Type B pancreatic cell (in vitro differentiated cells): ENCODE data around the gene CHMP4A. TPM values are rescaled to one million over a fixed set of nuclear protein-coding genes. Genes with fewer than 3 reads are reported as not detected.
"Not testable (repeated sequence)": the region's sequence is repeated elsewhere in the genome, so short reads cannot be mapped to it uniquely, and the experiment has no call there.

Source experiments
- DNase-seq: peaks from one replicate; pipeline ENCODE4 v3.0.0; 2021; ENCODE audit warnings: mixed read lengths; ENCODE audit not compliant: unreplicated experiment; ENCODE audit errors: extremely low spot score
- H3K27ac Mint-ChIP-seq: 2 replicates; pipeline ENCODE4 v1.8.0; 2021; ENCODE audit warnings: mild to moderate bottlenecking, mixed read lengths
- H3K27me3 Mint-ChIP-seq: 2 replicates; pipeline ENCODE4 v1.8.0; 2021; ENCODE audit warnings: mixed read lengths
- H3K36me3 Mint-ChIP-seq: 2 replicates; pipeline ENCODE4 v1.8.0; 2021; ENCODE audit warnings: mixed read lengths
- H3K4me1 Mint-ChIP-seq: one replicate; pipeline ENCODE4 v1.8.0; 2021; ENCODE audit warnings: mixed read lengths; ENCODE audit not compliant: unreplicated experiment
- H3K4me3 Mint-ChIP-seq: 2 replicates; pipeline ENCODE4 v1.8.0; 2021; ENCODE audit warnings: mild to moderate bottlenecking, mixed read lengths
- H3K9me3 Mint-ChIP-seq: 2 replicates; pipeline ENCODE4 v1.8.0; 2021; ENCODE audit warnings: mixed read lengths
- CTCF ChIP-seq: fragments of 200-600 bp; sonication (generic); conservative IDR thresholded peaks from 2 replicates; pipeline ENCODE4 v1.5.0; 2021; ENCODE audit warnings: antibody characterized with exemption, mild to moderate bottlenecking
- total RNA-seq: library from RNA; stranded (reverse); gene quantifications from 2 replicates; pipeline ENCODE4 v1.2.1, GENCODE V29; 2021; ENCODE audit warnings: low replicate concordance

The CHMP4A gene
- total RNA-seq, 1 donor from 2014 or later, result 44.3 TPM

DNA sequence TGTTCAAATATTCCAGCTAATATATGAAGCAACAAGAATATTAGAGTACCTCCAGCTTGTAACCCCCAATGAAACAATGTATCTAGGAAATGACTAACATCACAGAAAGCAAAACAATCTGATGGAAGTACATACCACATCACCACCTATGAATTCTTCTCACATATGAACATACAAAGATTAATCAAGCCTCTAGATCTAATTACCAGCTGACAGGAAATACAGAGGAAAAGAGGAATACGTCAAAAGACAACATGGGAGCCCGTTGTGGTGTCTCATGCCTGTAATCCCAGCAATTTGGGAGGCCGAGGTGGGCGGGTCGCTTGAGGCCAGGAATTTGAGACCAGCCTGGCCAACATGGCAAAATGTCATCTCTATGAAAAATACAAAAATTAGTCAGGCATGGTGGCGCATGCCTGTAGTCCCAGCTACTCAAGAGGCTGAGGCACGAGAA is 11.4 kb upstream of the CHMP4A start:
- Mint-ChIP-seq H3K9me3 (no peaks in the 10 kb centered on the region), H3K36me3 (peaks cover 6% of the 10 kb centered on the region), H3K27ac (no peak overlapping the region), H3K4me1 (peaks cover 6% of the 10 kb centered on the region), H3K27me3 (no peaks in the 10 kb centered on the region), H3K4me3 (no peak overlapping the region)
- DNase-seq, result no peak
- no peak for TF ChIP-seq CTCF

GRCh38 chr14:24222987-24223386 is 9.7 kb upstream of the CHMP4A start:
- DNase-seq, H3K27ac Mint-ChIP-seq, H3K4me3 Mint-ChIP-seq, H3K4me1 Mint-ChIP-seq, H3K27me3 Mint-ChIP-seq, H3K9me3 Mint-ChIP-seq: not testable (repeated sequence)
- H3K36me3 Mint-ChIP-seq, result peaks cover 11% of the 10 kb centered on the region

DNA sequence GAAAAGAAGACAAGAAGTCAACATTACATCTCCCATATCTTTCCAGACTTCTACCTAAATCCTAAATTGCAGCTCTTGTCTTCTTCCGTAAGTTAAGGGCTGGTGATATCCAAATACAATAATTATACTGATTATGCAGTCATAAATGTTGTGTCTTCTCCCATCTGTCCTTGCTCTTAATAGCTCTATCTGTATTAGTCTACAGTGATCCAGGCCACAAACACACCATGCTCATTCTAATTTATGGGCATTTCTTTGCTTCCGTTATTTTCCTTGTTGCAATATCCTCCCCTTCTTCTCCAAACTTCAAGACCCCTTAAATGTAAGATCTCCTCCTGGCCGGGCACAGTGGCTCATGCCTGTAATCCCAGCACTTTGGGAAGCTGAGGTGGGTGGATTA is 6.2 kb upstream of the CHMP4A start:
- H3K9me3 Mint-ChIP-seq, result no peaks in the 10 kb centered on the region
- no peak overlapping the region for H3K27ac Mint-ChIP-seq
- DNase-seq, result no peak
- peaks cover 9% of the 10 kb centered on the region for H3K4me1 Mint-ChIP-seq
- TF ChIP-seq CTCF, result no peak
- H3K27me3 Mint-ChIP-seq, result no peaks in the 10 kb centered on the region
- H3K36me3 Mint-ChIP-seq, result peaks cover 6% of the 10 kb centered on the region
- no peak overlapping the region for H3K4me3 Mint-ChIP-seq

GRCh38 chr14:24219080-24219479 is 5.8 kb upstream of the CHMP4A start:
- no peaks in the 10 kb centered on the region for H3K27me3 Mint-ChIP-seq
- no peak overlapping the region for H3K4me3 Mint-ChIP-seq
- no peak for DNase-seq
- H3K9me3 Mint-ChIP-seq, result no peaks in the 10 kb centered on the region
- H3K4me1 Mint-ChIP-seq, result peaks cover 13% of the 10 kb centered on the region
- no peak for TF ChIP-seq CTCF
- peaks cover 9% of the 10 kb centered on the region for H3K36me3 Mint-ChIP-seq
- no peak overlapping the region for H3K27ac Mint-ChIP-seq

DNA sequence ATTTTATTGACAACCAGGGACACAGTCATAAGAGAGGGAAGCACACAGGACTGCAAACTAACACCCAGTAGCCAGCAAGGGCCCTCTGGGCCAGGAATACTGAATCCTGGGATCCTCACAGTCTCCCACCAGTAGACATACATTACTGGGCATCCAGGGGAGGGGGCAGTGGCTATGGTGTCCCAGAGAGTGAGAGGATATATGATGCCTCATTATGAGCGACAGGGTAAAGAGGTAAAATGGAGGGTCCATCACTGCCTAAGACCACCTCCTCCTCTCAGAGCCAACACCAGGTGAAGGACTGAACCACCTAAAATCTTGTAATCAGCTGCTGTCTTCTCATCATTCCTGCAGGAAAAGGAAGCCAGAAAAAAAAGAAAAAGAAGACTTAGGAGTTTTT is 3.6 kb upstream of the CHMP4A start:
- peaks cover 14% of the 10 kb centered on the region for H3K36me3 Mint-ChIP-seq
- not testable (repeated sequence) for H3K27ac Mint-ChIP-seq, H3K27me3 Mint-ChIP-seq, H3K4me3 Mint-ChIP-seq, H3K9me3 Mint-ChIP-seq, DNase-seq
- peaks cover 22% of the 10 kb centered on the region for H3K4me1 Mint-ChIP-seq

DNA sequence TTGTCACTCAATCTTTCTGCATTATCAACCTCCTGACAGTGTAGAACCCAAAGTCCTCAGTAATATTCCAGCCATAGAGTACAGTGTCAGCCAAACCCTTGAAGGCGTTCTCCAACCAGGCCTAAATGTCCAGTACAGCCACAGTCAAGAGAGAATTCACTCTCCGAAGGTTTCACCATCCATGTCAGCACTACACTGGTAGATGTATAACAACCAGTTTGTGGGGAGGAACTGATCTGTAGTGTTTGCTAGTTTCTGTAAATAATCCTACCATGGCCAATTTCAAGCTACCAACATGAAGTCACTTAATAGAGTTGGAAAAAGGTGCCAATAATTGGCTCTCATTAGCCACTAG is 3.0 kb upstream of the CHMP4A start:
- no peak for DNase-seq
- TF ChIP-seq CTCF, result no peak
- Mint-ChIP-seq H3K4me1 (peaks cover 27% of the 10 kb centered on the region), H3K36me3 (peaks cover 14% of the 10 kb centered on the region), H3K27me3 (no peaks in the 10 kb centered on the region), H3K9me3 (no peaks in the 10 kb centered on the region), H3K4me3 (peak overlapping the region; percentile 96), H3K27ac (peak overlapping the region; percentile 88)
